Mesenchymal stem cell (in vitro differentiated cells and primary cell): ENCODE measurements around the gene SEPHS2.

Source experiments
- DNase-seq: peaks from one replicate; pipeline ENCODE4 v3.0.0-alpha.2; 2013
- H2AFZ ChIP-seq: one replicate; pipeline ENCODE4 v1.6.1; 2013; ENCODE audit warnings: low read depth, mild to moderate bottlenecking, control low read depth, inconsistent platforms, low read length, moderate library complexity
- H2AK5ac ChIP-seq: 2 replicates; pipeline ENCODE4 v1.6.1; 2013; ENCODE audit warnings: low read length, moderate library complexity, mild to moderate bottlenecking, inconsistent platforms; ENCODE audit not compliant: severe bottlenecking
- H2BK120ac ChIP-seq: one replicate; pipeline ENCODE4 v1.6.1; 2013; ENCODE audit warnings: low read depth, mild to moderate bottlenecking, inconsistent platforms, low read length, moderate library complexity
- H2BK12ac ChIP-seq, 2 experiments: one replicate each; pipeline ENCODE4 v1.6.1; 2013; ENCODE audit warnings: inconsistent platforms in 2 of 2, low read length in 2 of 2, mild to moderate bottlenecking in 2 of 2, moderate library complexity in 2 of 2, control low read depth in 1 of 2
- H2BK15ac ChIP-seq: one replicate; pipeline ENCODE4 v1.6.1; 2013; ENCODE audit warnings: mild to moderate bottlenecking, low read depth, inconsistent platforms; ENCODE audit not compliant: poor library complexity, severe bottlenecking
- H2BK5ac ChIP-seq: 2 replicates; pipeline ENCODE4 v1.6.1; 2013; ENCODE audit warnings: low read depth, mild to moderate bottlenecking, low read length, control low read depth, inconsistent platforms; ENCODE audit not compliant: poor library complexity, severe bottlenecking
- H3K14ac ChIP-seq, 2 experiments: one replicate each; pipeline ENCODE4 v1.6.1; 2013; ENCODE audit warnings: inconsistent platforms in 2 of 2, low read length in 2 of 2, control low read depth in 1 of 2, mild to moderate bottlenecking in 1 of 2, moderate library complexity in 1 of 2
- H3K18ac ChIP-seq, 2 experiments: one replicate each; pipeline ENCODE4 v1.6.1; 2013; ENCODE audit warnings: inconsistent platforms in 2 of 2, low read length in 2 of 2, control low read depth in 1 of 2, low read depth in 1 of 2, mild to moderate bottlenecking in 1 of 2
- H3K23ac ChIP-seq, 2 experiments: one replicate each; pipeline ENCODE4 v1.6.1; 2013; ENCODE audit warnings: inconsistent platforms in 2 of 2, low read length in 2 of 2, mild to moderate bottlenecking in 2 of 2, moderate library complexity in 2 of 2, control low read depth in 1 of 2
- H3K27ac ChIP-seq: 2 replicates; pipeline ENCODE4 v1.5.1; 2013; ENCODE audit warnings: mild to moderate bottlenecking, moderate library complexity, low read length, control low read depth, inconsistent platforms; ENCODE audit not compliant: poor library complexity, severe bottlenecking
- H3K27me3 ChIP-seq, 2 experiments: 2 replicates each; pipeline versions ENCODE4 v1.6.1 to v1.7.0; 2013; ENCODE audit warnings: low read length in 2 of 2, mild to moderate bottlenecking in 2 of 2, moderate library complexity in 2 of 2, control low read depth in 1 of 2, inconsistent platforms in 1 of 2; ENCODE audit not compliant: control insufficient read depth in 1 of 2, insufficient read depth in 1 of 2
- H3K36me3 ChIP-seq, 2 experiments: 2 replicates each; pipeline versions ENCODE4 v1.6.1 to v1.7.0; 2013; ENCODE audit warnings: low read length in 2 of 2, control low read depth in 1 of 2, inconsistent platforms in 1 of 2, low read depth in 1 of 2, mild to moderate bottlenecking in 1 of 2; ENCODE audit not compliant: insufficient read depth in 2 of 2, control insufficient read depth in 1 of 2
- H3K4ac ChIP-seq, 2 experiments: one replicate each; pipeline ENCODE4 v1.6.1; 2013; ENCODE audit warnings: inconsistent platforms in 2 of 2, low read length in 2 of 2, mild to moderate bottlenecking in 2 of 2, moderate library complexity in 2 of 2, control low read depth in 1 of 2, low read depth in 1 of 2
- H3K4me1 ChIP-seq: 2 replicates; pipeline ENCODE4 v1.6.1; 2013; ENCODE audit warnings: low read depth, low read length, control low read depth; ENCODE audit not compliant: control insufficient read depth, insufficient read depth
- H3K4me2 ChIP-seq: 2 replicates; pipeline ENCODE4 v1.6.1; 2013; ENCODE audit warnings: low read length, mild to moderate bottlenecking, inconsistent platforms; ENCODE audit not compliant: poor library complexity, severe bottlenecking
- H3K4me3 ChIP-seq, 2 experiments: 2 replicates each; pipeline versions ENCODE4 v1.5.1 to v1.7.0; 2013; ENCODE audit warnings: low read length in 2 of 2, mild to moderate bottlenecking in 2 of 2, control low read depth in 1 of 2, low read depth in 1 of 2; ENCODE audit not compliant: insufficient read depth in 1 of 2
- H3K79me1 ChIP-seq: replicated peaks from 2 replicates; pipeline ENCODE4 v1.6.1; 2013; ENCODE audit warnings: mild to moderate bottlenecking, control low read depth, low read length, inconsistent platforms; ENCODE audit not compliant: poor library complexity, severe bottlenecking
- H3K9ac ChIP-seq: 2 replicates; pipeline ENCODE4 v1.7.0; 2013; ENCODE audit warnings: mild to moderate bottlenecking, low read length, moderate library complexity
- H3K9me3 ChIP-seq: 2 replicates; pipeline ENCODE4 v1.7.0; 2013; ENCODE audit warnings: mild to moderate bottlenecking, low read length; ENCODE audit not compliant: control insufficient read depth
- H4K8ac ChIP-seq: one replicate; pipeline ENCODE4 v1.6.1; 2013; ENCODE audit warnings: inconsistent platforms, mild to moderate bottlenecking, low read length, moderate library complexity
- H4K91ac ChIP-seq: one replicate; pipeline ENCODE4 v1.6.1; 2013; ENCODE audit warnings: mild to moderate bottlenecking, low read length, inconsistent platforms
- WGBS: methylation state at CpG from one replicate; pipeline ENCODE4 v1.1.7; 2013; ENCODE audit warnings: mixed read lengths; 5-methylcytosine and 5-hydroxymethylcytosine counted together

The SEPHS2 gene

GRCh38 chr16:30418350-30419181, 27.1 kb downstream of the SEPHS2 start:
- H2AK5ac ChIP-seq: no peak overlapping the region
- no peak overlapping the region for H3K14ac ChIP-seq
- H3K9me3 ChIP-seq: no peaks in the 10 kb centered on the region
- H3K23ac ChIP-seq: peak overlapping the region in 1 of 2 experiments; percentile 23
- WGBS: 73% methylated on average over 23 of the region's 31 CpGs
- peak overlapping the region; percentile 59 for H4K91ac ChIP-seq
- peak overlapping the region; percentile 70 for H3K9ac ChIP-seq
- peak overlapping the region; percentile 19 to 83 for H3K18ac ChIP-seq
- peak overlapping the region; percentile 60 to 74 for H3K4me3 ChIP-seq
- H3K4ac ChIP-seq: no peak overlapping the region
- no peak overlapping the region for H4K8ac ChIP-seq
- H2AFZ ChIP-seq: peak overlapping the region; percentile 46
- H2BK5ac ChIP-seq: no peak overlapping the region
- H3K4me1 ChIP-seq: peaks cover 13% of the 10 kb centered on the region
- no peak overlapping the region for H2BK15ac ChIP-seq
- H3K27me3 ChIP-seq: no peaks in the 10 kb centered on the region
- H3K79me1 ChIP-seq: peaks cover 15% of the 10 kb centered on the region
- H3K4me2 ChIP-seq: peak overlapping the region; percentile 74
- DNase-seq: no peak
- no peak overlapping the region for H2BK12ac ChIP-seq
- H3K36me3 ChIP-seq: peaks cover 30 to 37% of the 10 kb centered on the region in 2 experiments
- H3K27ac ChIP-seq: no peak overlapping the region
- peak overlapping the region; percentile 27 for H2BK120ac ChIP-seq

- peak overlapping the region; percentile 84 for H4K8ac ChIP-seq
- peak overlapping the region in 1 of 2 experiments; percentile 48 for H2BK12ac ChIP-seq
- peak overlapping the region; percentile 46 for H2AFZ ChIP-seq
- peak overlapping the region; percentile 63 for H2BK15ac ChIP-seq
- no peak overlapping the region for H3K27ac ChIP-seq
- peak overlapping the region; percentile 74 for H3K4me2 ChIP-seq
- DNase-seq: peak; percentile 88
- peaks cover 15% of the 10 kb centered on the region for H3K4me1 ChIP-seq
- H3K4me3 ChIP-seq: peak overlapping the region; percentile 60 to 74
- 4% methylated on average over 112 of the region's 140 CpGs for WGBS
- H3K79me1 ChIP-seq: peaks cover 16% of the 10 kb centered on the region
- H2BK5ac ChIP-seq: no peak overlapping the region
- H4K91ac ChIP-seq: peak overlapping the region; percentile 72
- H3K27me3 ChIP-seq: no peaks in the 10 kb centered on the region
- no peaks in the 10 kb centered on the region for H3K9me3 ChIP-seq
- peak overlapping the region in 1 of 2 experiments; percentile 82 for H3K14ac ChIP-seq
- peaks cover 25 to 39% of the 10 kb centered on the region in 2 experiments for H3K36me3 ChIP-seq
- no peak overlapping the region for H2BK120ac ChIP-seq
- H3K9ac ChIP-seq: peak overlapping the region; percentile 70
- peak overlapping the region in 1 of 2 experiments; percentile 53 for H3K4ac ChIP-seq
- peak overlapping the region; percentile 21 to 23 for H3K23ac ChIP-seq
- peak overlapping the region; percentile 71 to 83 for H3K18ac ChIP-seq
- H2AK5ac ChIP-seq: no peak overlapping the region
Measured at GRCh38 chr16:30417529-30418349, 27.9 kb downstream of the SEPHS2 start.

- H3K18ac ChIP-seq: peak overlapping the region in 1 of 2 experiments; percentile 71
- peak overlapping the region; percentile 63 for H2BK15ac ChIP-seq
- peaks cover 18% of the 10 kb centered on the region for H3K79me1 ChIP-seq
- H3K4me2 ChIP-seq: peak overlapping the region; percentile 74
- H3K9me3 ChIP-seq: no peaks in the 10 kb centered on the region
- no peak overlapping the region for H3K14ac ChIP-seq
- H2AFZ ChIP-seq: peak overlapping the region; percentile 46
- H3K27ac ChIP-seq: no peak overlapping the region
- peak overlapping the region; percentile 72 for H4K91ac ChIP-seq
- H2BK5ac ChIP-seq: no peak overlapping the region
- H3K27me3 ChIP-seq: no peaks in the 10 kb centered on the region
- peaks cover 19% of the 10 kb centered on the region for H3K4me1 ChIP-seq
- no peak overlapping the region for H2BK12ac ChIP-seq
- WGBS: 81% methylated on average over 18 of the region's 18 CpGs
- H3K9ac ChIP-seq: peak overlapping the region; percentile 70
- peak overlapping the region; percentile 60 to 74 for H3K4me3 ChIP-seq
- H3K36me3 ChIP-seq: peaks cover 21 to 42% of the 10 kb centered on the region in 2 experiments
- no peak overlapping the region for H2BK120ac ChIP-seq
- DNase-seq: no peak
- H3K4ac ChIP-seq: no peak overlapping the region
- H3K23ac ChIP-seq: no peak overlapping the region
- H4K8ac ChIP-seq: peak overlapping the region; percentile 42
- no peak overlapping the region for H2AK5ac ChIP-seq
Measured at GRCh38 chr16:30416624-30417528, 28.8 kb downstream of the SEPHS2 start.
